Neutrophil (primary cell): ENCODE results near the gene PTDSS2.

Experiments used
- H3K27ac ChIP-seq: fragments of 200-600 bp; sonication (generic); 2 replicates; pipeline ENCODE4 v1.5.1; 2016; ENCODE audit warnings: mild to moderate bottlenecking, moderate library complexity
- H3K27me3 ChIP-seq: fragments of 200-600 bp; sonication (generic); 2 replicates; pipeline ENCODE4 v1.6.0; 2016; ENCODE audit warnings: mild to moderate bottlenecking
- H3K36me3 ChIP-seq: fragments of 200-600 bp; sonication (generic); 2 replicates; pipeline ENCODE4 v1.5.1; 2017
- H3K4me1 ChIP-seq, 2 experiments: fragments of 200-600 bp in 1 of 2; sonication (generic) in 1 of 2; 1 replicate in 1 of 2; 2 replicates in 1 of 2; pipeline versions ENCODE4 v1.5.1 to v1.6.1; 2013 to 2016; ENCODE audit warnings: low read depth in 1 of 2, low read length in 1 of 2, mild to moderate bottlenecking in 1 of 2, moderate library complexity in 1 of 2; ENCODE audit not compliant: control insufficient read depth in 1 of 2, insufficient read depth in 1 of 2
- H3K4me3 ChIP-seq, 2 experiments: fragments of 200-600 bp in 1 of 2; sonication (generic) in 1 of 2; 1 replicate in 1 of 2; 2 replicates in 1 of 2; pipeline ENCODE4 v1.5.1; 2013 to 2016; ENCODE audit warnings: low read depth in 1 of 2, low read length in 1 of 2, mild to moderate bottlenecking in 1 of 2, moderate library complexity in 1 of 2
- H3K9me3 ChIP-seq: fragments of 200-600 bp; sonication (generic); 2 replicates; pipeline ENCODE4 v1.5.1; 2016
- TF ChIP-seq, protein P1 (sequence below): fragments of 200-600 bp; sonication (generic); IDR thresholded peaks from 2 replicates; pipeline ENCODE4 v1.5.1; 2016; ENCODE audit warnings: antibody characterized with exemption

The PTDSS2 gene

GRCh38 chr11:417652-418342 lies 32.3 kb upstream of the PTDSS2 start:
- Histone ChIP-seq H3K36me3 (no peaks in the 10 kb centered on the region), H3K4me3 (no peak overlapping the region), H3K27ac (no peak overlapping the region), H3K9me3 (no peaks in the 10 kb centered on the region), H3K27me3 (peaks cover 52% of the 10 kb centered on the region), H3K4me1 (peaks cover 33 to 38% of the 10 kb centered on the region in 2 experiments)
- TF ChIP-seq, protein P1, sequence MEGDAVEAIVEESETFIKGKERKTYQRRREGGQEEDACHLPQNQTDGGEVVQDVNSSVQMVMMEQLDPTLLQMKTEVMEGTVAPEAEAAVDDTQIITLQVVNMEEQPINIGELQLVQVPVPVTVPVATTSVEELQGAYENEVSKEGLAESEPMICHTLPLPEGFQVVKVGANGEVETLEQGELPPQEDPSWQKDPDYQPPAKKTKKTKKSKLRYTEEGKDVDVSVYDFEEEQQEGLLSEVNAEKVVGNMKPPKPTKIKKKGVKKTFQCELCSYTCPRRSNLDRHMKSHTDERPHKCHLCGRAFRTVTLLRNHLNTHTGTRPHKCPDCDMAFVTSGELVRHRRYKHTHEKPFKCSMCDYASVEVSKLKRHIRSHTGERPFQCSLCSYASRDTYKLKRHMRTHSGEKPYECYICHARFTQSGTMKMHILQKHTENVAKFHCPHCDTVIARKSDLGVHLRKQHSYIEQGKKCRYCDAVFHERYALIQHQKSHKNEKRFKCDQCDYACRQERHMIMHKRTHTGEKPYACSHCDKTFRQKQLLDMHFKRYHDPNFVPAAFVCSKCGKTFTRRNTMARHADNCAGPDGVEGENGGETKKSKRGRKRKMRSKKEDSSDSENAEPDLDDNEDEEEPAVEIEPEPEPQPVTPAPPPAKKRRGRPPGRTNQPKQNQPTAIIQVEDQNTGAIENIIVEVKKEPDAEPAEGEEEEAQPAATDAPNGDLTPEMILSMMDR: no peak

DNA sequence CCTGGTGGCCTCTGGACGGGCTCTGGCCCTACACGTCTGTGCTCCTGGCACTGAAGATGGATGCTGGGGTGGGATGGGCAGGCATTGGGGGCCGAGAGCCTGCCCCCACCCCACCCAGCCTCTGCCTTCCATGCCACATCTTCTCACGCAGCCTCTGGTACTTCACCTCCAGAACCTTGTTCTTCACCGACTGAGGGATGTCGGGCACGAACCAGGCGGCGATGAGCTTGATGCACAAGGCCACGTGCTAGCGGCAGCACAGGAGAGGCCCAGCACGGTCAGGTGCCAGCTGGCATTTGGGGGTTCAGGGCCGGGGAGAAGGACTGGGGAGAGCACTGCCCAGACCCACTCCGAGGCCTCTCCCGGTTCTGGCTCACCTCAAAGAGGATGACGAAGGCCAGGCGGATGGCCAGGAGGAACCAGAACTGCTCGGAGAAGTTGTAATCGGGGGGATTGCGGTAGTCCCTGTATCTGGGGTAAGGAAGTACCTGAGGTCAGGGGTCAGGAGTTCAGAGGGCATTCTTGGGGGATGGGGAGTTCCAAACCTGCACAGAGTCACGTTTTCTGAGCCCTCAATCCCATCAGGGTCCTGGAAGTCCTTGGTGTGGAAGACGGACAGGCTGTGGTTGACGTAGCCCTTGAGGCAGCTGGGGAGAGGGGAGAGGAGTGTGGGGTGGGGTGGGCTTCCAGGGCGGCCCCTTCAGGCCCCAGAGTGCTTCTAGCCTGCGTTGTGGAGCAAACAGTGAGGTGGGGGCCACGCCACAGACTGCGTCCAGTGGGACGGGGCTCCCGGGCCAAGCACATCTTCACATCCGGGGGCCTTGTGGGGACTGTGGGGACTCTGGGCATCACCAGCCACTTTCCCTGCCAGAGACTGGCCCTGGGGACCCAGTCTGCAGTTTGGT lies 31.5 kb upstream of the PTDSS2 start:
- Histone ChIP-seq H3K4me3 (no peak overlapping the region), H3K27me3 (peaks cover 57% of the 10 kb centered on the region), H3K36me3 (no peaks in the 10 kb centered on the region), H3K4me1 (peaks cover 33 to 38% of the 10 kb centered on the region in 2 experiments), H3K9me3 (no peaks in the 10 kb centered on the region), H3K27ac (no peak overlapping the region)
- TF ChIP-seq, protein P1: no peak

DNA sequence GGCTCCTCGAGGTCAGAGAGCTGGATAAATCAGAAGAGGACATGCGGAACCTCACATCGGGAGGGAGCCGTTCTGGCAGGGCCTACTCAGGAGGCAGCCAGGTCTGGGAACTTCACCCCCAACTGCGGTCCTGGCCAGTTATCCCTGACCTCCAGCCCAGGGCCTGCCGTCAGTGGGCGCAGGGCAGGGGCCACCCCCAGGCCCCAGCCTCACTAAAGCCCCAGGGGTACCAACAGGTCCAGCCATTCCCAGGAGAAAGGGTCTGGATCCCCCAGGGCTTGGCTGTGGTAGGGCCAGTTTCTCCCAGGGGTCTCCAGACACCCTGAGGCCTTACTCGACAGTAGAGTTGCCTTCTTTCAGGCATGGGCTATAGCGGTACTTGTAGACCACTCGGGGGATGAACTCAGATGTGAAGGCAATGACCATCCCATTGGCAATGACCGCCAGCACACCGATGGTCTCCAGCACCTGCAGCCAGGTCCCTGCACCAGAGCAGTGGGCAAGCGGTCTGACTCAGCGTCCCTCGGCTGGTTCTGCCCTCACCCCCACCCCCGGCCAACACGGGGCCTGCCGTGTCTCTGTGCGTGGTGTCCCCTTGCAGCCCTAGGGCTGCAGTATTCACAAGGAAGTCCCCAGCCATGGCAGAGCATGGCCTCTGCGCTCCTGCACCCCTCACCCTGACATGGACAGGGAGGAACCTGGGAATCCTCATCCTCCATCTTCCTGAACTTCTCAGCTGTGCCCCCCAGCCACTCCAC lies 30.7 kb upstream of the PTDSS2 start:
- no peak overlapping the region for H3K27ac ChIP-seq
- H3K4me1 ChIP-seq: peaks cover 31 to 35% of the 10 kb centered on the region in 2 experiments
- no peaks in the 10 kb centered on the region for H3K9me3 ChIP-seq
- H3K27me3 ChIP-seq: peaks cover 64% of the 10 kb centered on the region
- H3K36me3 ChIP-seq: no peaks in the 10 kb centered on the region
- no peak overlapping the region for H3K4me3 ChIP-seq
- TF ChIP-seq, protein P1: no peak

GRCh38 chr11:420054-420910 lies 29.8 kb upstream of the PTDSS2 start:
- Histone ChIP-seq H3K9me3 (no peaks in the 10 kb centered on the region), H3K36me3 (no peaks in the 10 kb centered on the region), H3K4me1 (peaks cover 23 to 26% of the 10 kb centered on the region in 2 experiments), H3K4me3 (no peak overlapping the region), H3K27ac (no peak overlapping the region), H3K27me3 (peaks cover 67% of the 10 kb centered on the region)
- TF ChIP-seq, protein P1: no peak

DNA sequence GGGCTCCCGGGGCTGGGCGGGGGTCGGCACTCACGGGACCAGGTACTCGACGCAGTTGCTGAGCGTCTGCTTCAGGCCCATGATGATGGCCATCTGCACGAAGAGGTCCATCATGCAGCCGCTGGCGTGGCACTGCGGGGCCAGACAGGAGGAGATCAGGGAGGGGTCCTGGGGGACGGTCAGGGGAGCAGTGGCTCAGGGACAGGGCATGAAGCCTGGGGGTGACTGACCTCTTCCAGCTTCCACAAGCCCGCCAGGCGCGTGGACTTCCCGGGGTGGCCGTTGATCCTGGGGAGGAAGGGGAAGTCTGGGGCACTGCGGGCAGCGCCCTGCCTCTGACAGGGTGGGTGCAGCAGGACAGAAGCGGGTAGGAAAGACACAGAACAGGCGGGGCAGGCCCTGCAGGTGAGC lies 29.2 kb upstream of the PTDSS2 start:
- Histone ChIP-seq H3K27me3 (peaks cover 64% of the 10 kb centered on the region), H3K4me1 (peaks cover 17 to 20% of the 10 kb centered on the region in 2 experiments), H3K4me3 (no peak overlapping the region), H3K36me3 (no peaks in the 10 kb centered on the region), H3K9me3 (no peaks in the 10 kb centered on the region), H3K27ac (no peak overlapping the region)
- TF ChIP-seq, protein P1: no peak
